ENCODE data around the gene ZDHHC14. TPM values are rescaled to one million over a fixed set of nuclear protein-coding genes. Genes with fewer than 3 reads are reported as not detected.
"Not testable (repeated sequence)": the region's sequence is repeated elsewhere in the genome, so short reads cannot be mapped to it uniquely, and the experiment has no call there.

Gene ZDHHC14
- total and polyA plus RNA-seq, 3 donors from 2014 or later = 28.5 to 74.9 (median 67.9) TPM

- TF ChIP-seq POLR2A (IDR thresholded peaks at IDR 0.05) = no peak
- TF ChIP-seq CTCF (IDR thresholded peaks at IDR 0.05) = no peak
- Histone ChIP-seq H3K4me1 (peaks cover 21% of the 10 kb centered on the region), H3K4me3 (no peak overlapping the region), H3K27me3 (no peaks in the 10 kb centered on the region), H3K36me3 (ENCODE audit: low read depth, missing control alignments) (no peaks in the 10 kb centered on the region), H3K9me3 (no peaks in the 10 kb centered on the region), H3K27ac (no peak overlapping the region)
- intact Hi-C loops (cut with DNase I; ENCODE audit: low total_unique reads) = no loop called here
- WGBS, 2 donors = 83 to 85% methylated on average over 9 of the region's 9 CpGs
- DNase-seq = no peak
Observed at GRCh38 chr6:157460182-157460999, 79.4 kb downstream of the ZDHHC14 start.

- 54 to 62% methylated on average over 17 of the region's 17 CpGs for WGBS, 2 donors
- Histone ChIP-seq H3K36me3 (ENCODE audit: low read depth, missing control alignments) (no peaks in the 10 kb centered on the region), H3K4me3 (no peak overlapping the region), H3K27ac (no peak overlapping the region), H3K9me3 (no peaks in the 10 kb centered on the region), H3K27me3 (no peaks in the 10 kb centered on the region), H3K4me1 (peaks cover 14% of the 10 kb centered on the region)
- TF ChIP-seq POLR2A (IDR thresholded peaks at IDR 0.05) (no peak), CTCF (IDR thresholded peaks at IDR 0.05) (no peak)
- no peak for DNase-seq
- intact Hi-C loops (cut with DNase I; ENCODE audit: low total_unique reads) = no loop called here
Observed at GRCh38 chr6:157461000-157461915, 80.3 kb downstream of the ZDHHC14 start.

- Histone ChIP-seq H3K27me3 (no peaks in the 10 kb centered on the region), H3K4me3 (no peak overlapping the region), H3K9me3 (no peaks in the 10 kb centered on the region), H3K36me3 (ENCODE audit: low read depth, missing control alignments) (no peaks in the 10 kb centered on the region), H3K4me1 (peaks cover 8% of the 10 kb centered on the region), H3K27ac (no peak overlapping the region)
- no peak for TF ChIP-seq CTCF (IDR thresholded peaks at IDR 0.05)
- TF ChIP-seq POLR2A (IDR thresholded peaks at IDR 0.05) = no peak
- intact Hi-C loops (cut with DNase I; ENCODE audit: low total_unique reads) = no loop called here
- DNase-seq = no peak
- 92 to 93% methylated on average over 6 of the region's 6 CpGs for WGBS, 2 donors
Observed at GRCh38 chr6:157462956-157463742, 82.2 kb downstream of the ZDHHC14 start.

- intact Hi-C loops (cut with DNase I; ENCODE audit: low total_unique reads); H3K27me3 ChIP-seq; H3K36me3 ChIP-seq (ENCODE audit: low read depth, missing control alignments); H3K4me3 ChIP-seq; H3K27ac ChIP-seq; DNase-seq; H3K4me1 ChIP-seq; H3K9me3 ChIP-seq: not testable (repeated sequence)
- 94 to 97% methylated on average over 4 of the region's 4 CpGs for WGBS, 2 donors
Observed at GRCh38 chr6:157463743-157464135, 82.7 kb downstream of the ZDHHC14 start.
